GM21360 (cell line): ENCODE data around the gene UAP1L1.
"Not testable (repeated sequence)": the region's sequence is repeated elsewhere in the genome, so short reads cannot be mapped to it uniquely, and the experiment has no call there.

ENCODE experiments used
- ATAC-seq: cut with Tn5 transposase; IDR thresholded peaks from one replicate; pipeline ENCODE4 v1.9.1; 2021; ENCODE audit warnings: mild to moderate bottlenecking, moderate library complexity; ENCODE audit not compliant: unreplicated experiment

The UAP1L1 gene, protein sequence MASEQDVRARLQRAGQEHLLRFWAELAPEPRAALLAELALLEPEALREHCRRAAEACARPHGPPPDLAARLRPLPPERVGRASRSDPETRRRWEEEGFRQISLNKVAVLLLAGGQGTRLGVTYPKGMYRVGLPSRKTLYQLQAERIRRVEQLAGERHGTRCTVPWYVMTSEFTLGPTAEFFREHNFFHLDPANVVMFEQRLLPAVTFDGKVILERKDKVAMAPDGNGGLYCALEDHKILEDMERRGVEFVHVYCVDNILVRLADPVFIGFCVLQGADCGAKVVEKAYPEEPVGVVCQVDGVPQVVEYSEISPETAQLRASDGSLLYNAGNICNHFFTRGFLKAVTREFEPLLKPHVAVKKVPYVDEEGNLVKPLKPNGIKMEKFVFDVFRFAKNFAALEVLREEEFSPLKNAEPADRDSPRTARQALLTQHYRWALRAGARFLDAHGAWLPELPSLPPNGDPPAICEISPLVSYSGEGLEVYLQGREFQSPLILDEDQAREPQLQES

DNA sequence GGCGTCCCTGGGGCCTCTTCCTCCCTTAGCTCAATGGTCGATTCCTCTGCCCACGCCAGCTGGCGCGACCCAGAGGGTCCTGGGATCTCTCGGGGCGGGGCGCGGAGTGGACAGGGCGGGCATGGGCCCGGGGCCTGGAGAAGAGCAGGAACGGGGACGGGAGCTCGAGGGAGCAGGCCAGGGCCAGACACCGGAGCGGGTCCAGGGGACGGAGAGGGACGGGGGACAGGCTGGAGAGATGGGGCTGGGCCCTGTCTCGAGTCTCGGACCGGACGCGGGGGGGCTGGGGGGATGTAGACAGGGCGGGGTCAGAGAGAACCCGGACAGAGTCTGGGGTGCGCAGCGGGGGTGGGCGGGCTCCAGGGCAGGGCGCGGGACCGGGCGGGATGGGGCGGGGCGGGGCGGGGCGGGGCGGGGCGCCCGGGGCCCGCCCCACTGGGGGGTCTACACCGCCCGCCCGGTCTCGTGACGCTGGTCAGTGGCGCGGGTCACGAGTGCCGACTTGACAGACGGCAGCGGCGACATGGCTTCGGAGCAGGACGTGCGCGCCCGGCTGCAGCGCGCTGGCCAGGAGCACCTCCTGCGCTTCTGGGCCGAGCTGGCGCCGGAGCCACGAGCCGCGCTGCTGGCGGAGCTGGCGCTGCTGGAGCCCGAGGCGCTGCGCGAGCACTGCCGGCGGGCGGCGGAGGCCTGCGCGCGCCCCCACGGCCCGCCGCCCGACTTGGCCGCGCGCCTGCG lies at the start of gene UAP1L1:
TSS of gene UAP1L1 (plus strand) at position 508 of the 738 bp plus-strand sequence. CDS start at position 524, 16 bp downstream.
- peak; percentile 39 for ATAC-seq

DNA sequence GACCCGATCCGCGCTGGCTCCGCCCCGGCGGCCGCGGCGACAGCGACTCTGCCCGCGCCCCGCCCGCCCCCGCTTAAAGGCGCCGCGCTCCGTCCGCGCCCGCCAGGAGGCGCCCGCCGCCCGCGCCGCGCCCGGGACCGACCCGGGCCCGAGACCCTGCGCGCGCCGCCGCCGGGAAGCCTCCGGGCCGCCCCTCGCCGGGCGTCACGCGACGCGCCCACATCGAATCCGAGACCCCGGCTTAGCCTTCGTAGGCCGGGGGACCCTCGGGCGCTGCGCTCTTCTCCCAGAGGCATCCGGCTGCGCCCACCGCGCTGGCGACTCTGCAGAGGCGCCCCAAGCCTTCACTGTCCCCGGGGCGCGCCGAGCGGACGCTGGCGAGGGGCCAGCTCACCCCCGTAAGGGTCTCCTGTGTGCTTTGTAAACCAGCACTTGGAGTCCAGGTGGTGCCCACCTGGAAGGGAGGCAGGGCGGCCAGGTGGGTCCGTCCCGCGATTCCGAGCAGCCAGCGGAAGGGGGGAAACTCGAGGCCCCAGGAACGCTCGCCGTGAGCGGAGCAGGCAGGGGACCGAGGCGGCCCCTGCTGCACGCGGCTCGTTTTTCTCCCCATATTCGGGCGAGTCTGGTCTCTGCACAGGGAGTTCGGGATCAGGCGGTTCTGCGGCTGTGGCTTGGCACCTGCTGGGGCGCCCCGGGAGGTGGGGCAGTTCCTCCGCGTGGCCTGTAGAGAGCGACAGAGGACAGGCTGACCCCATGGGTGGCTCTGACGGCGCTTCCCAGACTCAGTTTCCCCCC lies 48.9 kb upstream of the UAP1L1 start:
- ATAC-seq: no peak

DNA sequence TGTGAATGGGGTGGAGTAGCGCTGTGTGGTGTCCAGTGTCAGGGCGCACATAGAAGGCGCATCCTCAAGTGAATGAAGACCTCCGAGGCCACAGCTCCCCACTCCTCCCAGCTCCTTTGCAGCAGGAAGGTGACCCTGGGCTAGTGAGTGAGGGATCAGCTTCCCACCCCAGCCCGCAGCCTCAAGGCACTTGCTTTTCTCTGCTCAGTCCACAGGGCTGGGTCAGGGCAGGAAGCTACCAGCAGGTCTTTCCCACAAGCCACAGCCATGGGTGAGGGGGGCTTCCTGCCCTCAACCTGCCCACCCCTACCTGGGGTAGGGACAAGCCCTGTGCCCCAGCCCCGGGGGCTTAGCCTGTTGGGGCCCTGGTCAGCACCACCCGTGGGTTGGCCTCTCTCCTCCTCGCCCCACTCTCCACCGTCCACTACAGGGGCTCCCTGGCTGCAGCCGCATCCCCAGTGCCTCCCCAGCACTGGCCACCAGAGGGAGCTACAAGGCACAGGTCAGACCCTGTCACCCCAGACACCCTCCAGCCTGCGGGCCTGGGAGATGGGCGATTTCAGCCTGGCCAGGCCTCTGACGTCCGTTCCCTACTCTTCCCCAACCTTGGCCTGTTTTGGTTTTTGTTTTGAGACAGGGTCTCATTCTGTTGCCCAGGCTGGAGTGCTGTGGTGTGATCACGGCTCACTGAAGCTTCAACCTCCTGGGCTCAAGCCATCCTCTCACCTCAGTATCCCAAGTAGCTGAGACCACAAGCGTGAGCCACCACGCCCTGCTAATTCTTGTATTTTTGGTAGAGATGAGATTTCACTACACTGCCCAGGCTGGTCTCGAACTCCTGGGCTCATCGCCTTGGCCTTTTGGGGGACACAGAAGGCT lies 48.0 kb upstream of the UAP1L1 start:
- ATAC-seq: no peak

DNA sequence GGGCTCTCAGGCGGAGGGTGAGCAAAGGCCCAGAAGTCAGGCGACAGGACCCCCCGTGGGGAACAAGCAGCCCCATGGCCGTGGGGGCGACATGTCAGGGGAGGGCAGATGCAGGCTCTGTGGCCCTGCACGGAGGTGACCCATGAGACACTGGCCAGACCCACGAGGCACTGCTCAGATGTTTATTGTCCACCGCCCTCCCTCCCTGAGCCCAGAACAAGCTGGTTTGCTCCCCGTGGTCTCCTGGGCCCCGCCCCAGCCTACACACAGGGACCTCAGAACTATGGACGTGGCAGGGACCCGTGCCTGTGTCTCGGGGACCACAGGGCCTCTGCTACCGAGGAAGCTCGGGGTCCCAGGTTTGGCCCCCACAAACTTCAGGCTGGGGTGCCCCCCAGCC lies 47.3 kb upstream of the UAP1L1 start:
- no peak for ATAC-seq

DNA sequence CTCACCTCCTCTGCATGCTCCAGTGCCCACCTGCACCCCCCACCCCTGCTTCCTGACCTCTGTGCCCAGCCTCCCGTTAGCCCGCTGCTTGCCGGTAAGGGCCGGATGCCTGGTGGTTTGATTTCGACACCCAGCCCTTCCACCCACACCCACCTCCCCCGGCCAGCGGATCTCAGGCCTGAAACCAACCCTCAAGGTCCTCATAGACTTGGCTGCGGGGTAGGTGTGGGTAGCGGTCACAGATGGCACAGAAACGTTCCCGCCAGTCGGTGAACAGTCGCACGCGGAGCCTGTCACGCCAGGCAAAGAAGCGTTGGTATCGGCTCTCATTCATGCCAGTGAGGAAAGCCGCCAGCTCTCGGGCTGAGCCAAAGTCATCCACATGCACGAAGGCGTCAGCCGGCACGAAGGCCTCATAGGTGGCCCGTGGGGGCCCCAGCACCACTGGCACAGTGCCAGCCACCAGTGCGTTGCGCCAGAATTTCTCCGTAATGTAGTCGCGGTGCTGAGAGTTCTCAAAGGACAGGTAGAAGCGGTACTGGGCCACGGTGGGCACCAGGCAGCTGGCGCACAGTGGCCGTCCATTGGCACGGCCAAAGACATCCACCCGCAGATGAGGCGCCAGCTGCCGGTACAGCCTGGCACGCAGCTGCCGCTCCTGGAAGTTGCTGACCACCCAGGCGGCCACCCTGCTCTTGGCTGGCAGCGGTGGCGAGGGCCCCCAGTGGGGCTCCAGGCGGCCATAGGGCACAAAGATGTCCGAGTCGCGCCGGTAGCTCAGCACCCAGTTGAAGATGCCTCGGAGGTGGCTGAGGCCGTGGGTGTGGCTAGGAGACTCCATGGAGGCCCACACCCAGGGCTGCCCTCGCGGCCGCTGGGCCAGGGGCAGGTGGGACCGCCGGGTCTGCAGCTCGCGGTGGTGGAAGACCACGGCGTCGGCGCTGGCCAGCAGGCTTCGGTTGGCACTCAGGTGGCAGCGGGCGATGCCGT lies 46.5 kb upstream of the UAP1L1 start:
- no peak for ATAC-seq

DNA sequence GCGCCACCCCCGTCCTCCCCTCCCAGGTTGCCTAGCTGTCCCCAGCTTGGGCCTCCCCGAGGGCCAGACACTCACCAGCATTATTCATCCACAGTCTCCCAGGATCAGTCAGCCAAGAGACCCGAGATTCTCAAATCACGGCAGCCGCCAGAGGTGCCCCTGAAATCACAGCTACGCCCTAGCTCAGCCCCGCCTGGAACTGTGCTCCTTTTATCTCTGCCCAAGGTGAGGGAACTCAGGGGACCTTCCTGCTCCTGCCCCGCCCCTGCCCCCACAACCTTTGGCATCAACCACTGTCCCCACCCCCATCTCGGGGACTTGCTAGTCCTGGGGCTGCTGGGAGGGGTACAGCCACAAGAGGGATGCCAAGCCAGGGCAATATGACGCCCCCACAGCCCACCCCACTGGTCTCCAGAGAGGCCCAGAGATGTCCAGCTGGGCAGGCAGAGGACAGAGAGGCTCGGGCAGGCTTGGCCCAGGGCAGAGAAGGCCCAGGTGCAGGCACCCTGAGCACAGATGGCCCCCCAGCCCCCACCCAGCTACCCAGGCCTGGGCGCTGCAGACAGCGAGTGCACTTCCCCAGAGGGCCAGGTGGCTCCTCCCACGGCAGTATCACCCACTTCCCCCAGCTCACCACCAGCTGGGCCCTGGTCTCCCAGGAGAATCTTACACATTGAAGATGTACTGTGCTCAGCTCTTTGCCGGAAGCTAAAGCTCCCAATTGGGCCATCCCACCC lies 45.2 kb upstream of the UAP1L1 start, which contains the start of gene FUT7:
TSS of gene FUT7 (minus strand) at position 185 of the 737 bp plus-strand sequence. CDS start at position 88, 97 bp downstream.
- ATAC-seq: no peak

DNA sequence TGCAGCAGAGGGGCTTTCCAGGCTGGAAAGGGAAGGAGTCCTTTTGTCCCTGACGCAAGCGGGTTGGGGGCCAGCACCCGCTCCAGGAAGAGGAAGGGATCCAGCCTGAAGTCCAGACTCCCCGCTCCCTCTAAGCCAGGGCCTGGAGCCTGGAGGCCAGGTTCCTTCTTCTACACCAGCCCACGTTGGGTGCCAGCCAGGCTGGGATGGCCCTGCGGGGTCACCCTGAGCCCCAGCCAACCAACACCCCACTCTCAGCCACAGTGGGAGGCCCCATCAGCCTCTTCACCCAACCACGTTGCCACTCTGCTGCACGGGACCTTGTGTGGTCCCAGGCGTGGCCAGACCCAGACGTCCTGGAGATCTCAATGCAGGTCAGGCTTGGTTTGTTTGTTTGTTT lies 44.5 kb upstream of the UAP1L1 start:
- ATAC-seq: no peak

DNA sequence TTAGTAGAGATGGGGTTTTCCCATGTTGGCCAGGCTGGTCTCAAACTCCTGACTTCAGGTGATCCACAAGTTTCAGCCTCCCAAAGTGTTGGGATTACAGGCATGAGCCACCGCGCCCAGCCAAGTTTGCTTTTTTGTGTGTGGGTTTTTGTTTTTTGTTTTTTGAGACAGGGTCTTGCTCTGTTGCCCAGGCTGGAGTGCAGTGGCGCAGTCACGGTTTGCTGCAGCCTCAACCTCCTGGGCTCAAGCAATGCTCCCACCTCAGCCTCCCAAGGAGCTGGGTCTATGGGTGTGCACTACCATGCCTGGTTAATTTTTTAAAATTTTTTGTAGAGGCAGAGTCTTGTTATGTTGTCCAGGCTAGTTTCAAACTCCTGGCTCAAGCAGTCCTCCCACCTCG lies 43.8 kb upstream of the UAP1L1 start:
- ATAC-seq: not testable (repeated sequence)

DNA sequence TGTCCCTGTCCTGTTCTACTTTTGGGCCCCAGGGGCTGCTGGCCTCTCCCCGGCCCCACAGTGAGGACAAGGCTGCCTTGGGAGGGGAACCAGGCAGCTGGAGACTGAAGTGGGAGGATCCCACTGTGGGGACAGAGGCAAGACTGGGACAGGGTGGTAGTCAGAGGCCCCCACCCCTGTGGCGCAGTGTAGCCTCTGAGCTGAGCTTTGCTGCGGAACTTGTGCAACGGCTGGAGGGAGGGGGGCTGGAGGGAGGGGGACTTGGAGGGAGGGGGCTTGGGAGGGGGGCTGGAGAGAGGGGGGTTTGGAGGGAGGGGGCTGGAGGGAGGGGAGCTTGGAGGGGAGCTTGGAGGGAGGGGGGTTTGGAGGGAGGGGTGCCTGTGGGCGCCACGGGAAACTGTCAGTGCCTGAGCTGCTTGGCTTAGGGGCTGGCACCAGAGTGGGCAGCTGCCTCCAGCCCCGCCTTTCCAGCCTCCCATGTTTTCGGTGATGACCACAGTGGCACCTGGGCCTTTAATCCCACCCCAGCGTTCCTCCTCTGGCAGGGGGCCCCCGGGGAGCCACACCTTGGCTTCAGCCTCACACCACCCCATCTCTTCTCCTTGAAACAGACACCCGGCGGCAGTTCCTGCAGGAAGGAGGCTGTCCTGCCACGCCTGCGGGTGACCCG lies 43.1 kb upstream of the UAP1L1 start:
- ATAC-seq: no peak

DNA sequence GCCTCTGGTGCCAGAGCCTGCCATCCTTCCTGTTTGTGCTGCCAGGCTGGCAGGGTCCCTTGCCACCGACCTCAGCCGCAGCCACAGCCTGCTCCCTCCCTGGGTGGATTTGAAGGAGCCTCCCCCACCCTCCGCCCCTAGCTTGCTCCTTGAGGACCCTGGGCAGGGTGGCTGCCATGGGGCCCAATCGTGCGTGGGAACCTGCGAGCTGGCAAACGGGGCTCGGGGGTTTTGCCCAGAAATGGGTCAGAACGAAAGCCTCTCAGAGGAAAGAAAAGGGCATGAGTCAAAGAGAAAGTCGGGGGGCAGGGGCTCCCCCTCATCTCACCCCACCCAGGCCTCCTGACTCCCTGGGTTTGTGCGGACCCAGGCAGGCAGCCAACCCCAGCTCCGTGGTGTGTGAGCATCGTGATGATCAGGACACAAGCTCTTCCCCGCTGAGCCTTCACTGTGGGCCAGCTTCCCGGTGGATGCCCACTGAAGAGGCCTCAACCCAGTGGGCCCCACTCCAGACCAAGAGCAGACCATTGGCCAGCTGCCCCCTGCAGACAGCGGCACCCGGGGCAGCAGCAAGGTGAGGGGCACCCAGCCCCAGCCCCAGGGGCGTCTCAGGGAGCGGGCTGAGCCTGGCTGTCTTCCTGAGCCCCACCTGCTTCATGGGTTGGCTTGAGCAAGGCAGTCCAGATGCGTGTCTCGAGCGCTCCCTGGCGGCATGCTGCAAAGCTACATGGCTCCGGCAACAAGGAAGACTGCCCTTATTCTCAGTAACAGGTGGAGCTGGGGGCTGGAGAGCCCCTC lies 42.4 kb upstream of the UAP1L1 start:
- ATAC-seq: peak; percentile 60

DNA sequence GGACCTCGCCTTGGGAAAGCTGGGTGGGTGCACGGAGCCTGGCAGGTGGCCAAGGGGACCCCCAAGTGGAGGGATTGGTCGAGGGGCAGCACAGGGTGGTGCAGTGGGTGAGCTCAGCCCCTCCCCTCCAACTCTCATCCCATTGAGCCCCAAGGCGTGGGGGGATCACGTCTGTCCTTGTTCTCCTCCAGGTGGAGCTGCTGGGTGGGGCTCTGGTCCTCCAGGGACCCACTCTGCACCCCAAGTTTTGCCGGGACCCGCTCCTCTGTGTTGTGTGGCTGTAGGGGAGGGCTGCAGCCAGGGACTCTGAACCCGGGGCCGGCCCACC lies 41.8 kb upstream of the UAP1L1 start:
- no peak for ATAC-seq

DNA sequence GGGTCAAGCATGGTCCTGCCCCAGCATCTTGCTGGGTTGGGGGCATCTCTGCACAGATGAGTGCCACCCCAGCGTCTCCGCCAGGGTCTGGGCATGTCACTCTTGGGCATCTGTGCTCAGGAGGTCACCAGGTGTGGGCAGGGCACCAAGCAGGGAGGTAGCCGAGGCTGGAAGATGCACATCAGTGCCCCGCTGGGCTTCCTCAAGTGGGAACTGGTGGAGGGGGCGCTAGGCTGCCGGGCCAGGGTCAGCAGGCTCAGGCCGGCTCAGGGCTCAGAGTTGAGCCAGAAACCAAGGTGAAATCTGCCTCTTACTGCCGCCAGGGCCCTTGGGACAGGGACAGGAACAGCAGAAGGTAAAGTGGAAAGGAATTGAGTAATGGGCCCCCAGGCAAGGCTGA lies 41.4 kb upstream of the UAP1L1 start:
- no peak for ATAC-seq

DNA sequence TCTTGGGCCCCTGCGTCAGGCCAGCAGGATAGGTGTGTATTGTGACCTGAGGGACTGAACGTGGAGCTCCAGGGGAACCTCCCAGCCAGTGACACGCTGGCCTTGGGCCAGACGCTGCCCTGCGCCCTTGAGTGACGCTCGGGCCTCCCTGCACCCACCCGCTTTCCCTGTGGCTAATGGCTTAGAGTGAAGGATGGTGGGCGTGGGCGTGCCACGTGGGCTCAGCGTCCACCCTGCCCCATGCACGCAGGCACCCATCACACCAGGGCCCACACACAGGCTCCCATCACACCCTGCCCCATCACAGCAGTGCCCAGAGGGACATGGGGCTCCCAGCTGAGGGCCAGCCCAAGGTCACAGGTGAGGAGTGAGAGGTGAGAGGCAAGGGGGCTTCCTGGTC lies 40.3 kb upstream of the UAP1L1 start:
- ATAC-seq: no peak

DNA sequence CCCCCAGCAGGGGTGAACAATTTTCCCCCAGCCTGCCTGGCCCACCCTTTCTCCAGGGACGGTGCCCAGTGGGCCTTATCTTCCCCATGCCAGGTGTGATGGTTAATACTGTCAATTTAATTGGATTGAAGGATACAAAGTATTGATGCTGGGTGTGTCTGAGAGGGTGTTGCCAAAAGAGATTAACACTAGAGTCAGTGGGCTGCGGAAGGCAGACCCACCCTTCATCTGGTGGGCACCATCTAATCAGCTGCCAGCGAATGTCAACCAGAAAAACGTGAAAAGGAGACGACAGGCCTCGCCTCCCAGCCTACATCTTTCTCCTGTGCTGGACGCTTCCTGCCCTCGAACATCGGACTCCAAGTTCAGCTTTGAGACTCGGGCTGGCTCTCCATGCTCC lies 39.8 kb upstream of the UAP1L1 start:
- ATAC-seq: no peak

DNA sequence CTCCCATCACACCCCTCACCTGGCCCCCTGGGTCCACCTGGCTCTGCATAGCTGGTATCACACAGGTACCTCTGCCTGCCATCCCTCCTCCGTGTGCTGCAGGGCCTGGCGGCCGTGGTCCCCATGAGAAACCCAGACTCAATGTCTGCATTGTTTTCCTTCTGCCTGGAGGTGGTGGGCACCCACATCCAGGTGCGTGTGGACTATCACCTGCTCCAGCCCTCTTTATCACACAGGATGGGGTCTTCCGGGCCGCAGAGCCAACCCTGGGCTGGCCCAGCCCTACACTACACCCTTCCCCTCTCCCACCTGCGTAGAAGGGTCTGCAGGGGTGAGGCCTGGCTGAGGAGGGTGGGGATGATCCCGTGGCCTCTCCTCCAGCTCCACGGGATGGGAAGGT lies 38.4 kb upstream of the UAP1L1 start:
- no peak for ATAC-seq

DNA sequence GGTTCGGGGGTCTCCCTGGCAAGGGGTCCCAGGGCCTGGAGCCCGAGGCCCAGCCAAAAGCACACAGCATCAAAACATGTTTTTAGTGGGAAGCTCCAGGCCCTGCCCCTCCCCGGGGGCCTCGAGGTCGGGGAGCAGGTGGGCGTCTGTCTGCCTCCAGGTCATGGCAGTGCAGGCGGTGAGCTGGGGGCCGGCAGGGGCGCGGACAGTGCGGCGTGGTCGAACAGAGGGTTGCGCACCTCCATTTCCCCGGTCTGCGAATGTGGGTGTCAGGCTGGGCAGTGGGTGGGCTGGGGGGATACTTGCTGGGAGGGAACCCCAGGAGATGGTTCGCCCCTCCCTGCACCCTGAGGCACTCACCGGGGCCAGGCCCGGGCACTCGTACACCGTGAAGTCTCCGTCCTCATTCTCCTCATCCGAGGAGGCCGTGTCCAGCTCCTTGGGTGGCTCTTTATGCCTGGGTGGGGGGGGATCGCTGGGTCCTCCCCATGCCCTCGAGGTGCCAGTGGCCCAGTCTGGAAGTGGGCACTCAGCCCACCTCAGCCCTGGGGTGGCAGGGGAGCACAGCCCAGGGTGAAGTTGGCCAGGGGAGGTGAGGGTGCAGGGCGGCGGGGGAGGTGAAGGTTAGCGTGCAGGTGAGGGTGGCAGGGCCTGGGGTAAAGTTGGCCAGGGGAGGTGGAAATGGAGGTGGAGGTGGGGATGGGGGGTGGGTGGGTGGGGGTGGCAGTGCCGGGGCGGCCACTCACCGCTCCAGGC lies 37.5 kb upstream of the UAP1L1 start:
- ATAC-seq: no peak
